GM21390 (cell line): ENCODE measurements around the gene EGLN3.

Experiments used
- ATAC-seq: cut with Tn5 transposase; IDR thresholded peaks from one replicate; pipeline ENCODE4 v1.9.1; 2021; ENCODE audit not compliant: unreplicated experiment

The EGLN3 gene

DNA sequence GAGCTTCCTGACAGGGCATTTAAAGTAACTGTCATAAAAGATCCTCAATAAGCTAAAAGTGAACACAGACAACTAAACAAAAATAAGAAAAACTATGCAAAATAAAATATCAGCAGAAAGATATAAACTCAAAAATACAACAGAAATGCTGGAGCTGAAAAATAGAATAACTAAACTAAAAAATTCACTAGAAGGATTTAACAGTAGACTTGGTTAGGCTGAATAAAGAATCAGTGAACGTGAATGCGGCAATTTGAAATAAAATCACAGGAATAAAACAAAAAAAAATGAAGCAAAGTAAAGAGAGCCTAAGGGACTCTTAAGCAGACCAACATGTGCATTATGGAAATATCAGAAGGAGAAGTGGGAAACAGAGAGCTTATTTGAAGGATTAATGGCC, 74.6 kb downstream of the EGLN3 start:
- no peak for ATAC-seq
